GM18907 (cell line): ENCODE measurements around the gene LRRFIP2.
"Not testable (repeated sequence)": the region's sequence is repeated elsewhere in the genome, so short reads cannot be mapped to it uniquely, and the experiment has no call there.

Experiments
- ATAC-seq: cut with Tn5 transposase; IDR thresholded peaks from one replicate; pipeline ENCODE4 v1.9.1; 2021; ENCODE audit warnings: mild to moderate bottlenecking, moderate library complexity; ENCODE audit not compliant: unreplicated experiment

Gene LRRFIP2

DNA sequence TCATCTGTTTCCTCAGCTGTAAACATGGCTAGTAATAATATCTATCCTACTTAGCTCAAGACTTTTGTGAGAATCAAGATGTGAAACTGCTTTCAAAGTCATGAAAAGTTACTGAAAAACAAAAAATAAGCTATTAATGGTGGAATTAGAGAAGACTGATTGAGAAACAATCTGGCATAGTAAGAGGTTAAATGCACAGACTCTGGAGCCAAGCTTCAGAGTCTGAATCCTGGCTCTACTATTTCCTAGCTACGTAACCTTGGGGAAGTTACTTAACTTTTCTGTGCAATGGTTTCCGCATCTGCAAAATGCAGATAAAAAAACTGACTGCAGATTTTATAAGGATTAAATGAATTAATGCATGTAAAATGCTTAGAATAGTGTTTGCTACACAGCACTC is 28.8 kb downstream of the LRRFIP2 start:
- ATAC-seq = no peak

DNA sequence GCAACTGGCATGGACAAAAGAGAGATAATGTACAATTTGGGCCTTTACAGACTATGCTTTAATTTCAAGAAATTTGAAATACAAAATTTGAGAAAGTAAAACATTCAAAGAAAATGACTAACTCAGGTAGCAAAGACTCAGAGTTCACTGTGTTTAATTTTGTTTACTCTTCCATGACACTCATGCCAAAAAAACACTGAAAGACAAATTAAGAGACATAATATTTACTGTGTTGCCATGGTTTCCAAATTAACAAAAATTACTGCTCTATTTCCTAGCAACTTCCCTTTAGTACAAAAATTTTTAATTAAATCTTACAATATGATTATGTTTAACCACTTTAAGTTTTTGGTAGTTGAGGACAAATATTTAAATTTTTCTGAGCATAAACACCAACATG is 29.6 kb downstream of the LRRFIP2 start:
- ATAC-seq = no peak

DNA sequence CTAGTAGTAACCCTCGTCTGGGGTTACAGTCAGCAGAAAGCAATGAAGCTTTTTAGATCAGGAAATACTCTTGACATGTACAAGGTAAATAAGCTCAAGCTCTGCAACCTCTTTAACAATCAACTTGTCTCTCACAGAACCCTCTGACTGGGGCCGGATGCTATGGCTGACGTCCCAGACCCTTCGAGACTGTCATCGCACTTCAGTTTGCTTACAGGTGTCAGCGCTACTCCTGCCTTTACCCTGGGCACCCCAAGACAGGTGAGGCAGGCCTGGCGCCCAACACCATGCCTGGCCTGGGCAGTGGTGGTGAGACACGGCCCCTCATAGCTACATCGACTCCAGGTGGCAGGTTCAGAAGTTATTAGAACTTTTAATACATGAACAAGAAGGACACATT is 30.6 kb downstream of the LRRFIP2 start:
- ATAC-seq = no peak

DNA sequence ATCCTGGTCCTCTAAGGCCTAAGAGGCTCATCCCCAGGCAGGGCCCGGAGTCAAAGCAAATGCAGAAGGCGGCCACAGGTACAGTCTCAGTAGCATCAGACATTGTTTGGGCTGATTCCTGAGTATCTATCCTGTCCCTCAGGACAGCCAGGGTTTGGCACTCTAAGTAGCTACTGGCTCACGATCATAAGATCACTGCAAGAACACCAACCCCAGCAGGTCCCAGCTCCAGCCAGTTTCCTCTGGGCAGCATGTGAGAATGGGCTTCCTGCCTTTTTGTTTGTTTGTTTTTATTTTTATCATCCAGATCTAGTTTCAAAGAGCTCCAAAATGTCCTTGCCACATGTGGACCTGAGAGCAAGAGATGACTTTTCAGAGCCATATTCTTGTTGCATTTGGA is 32.7 kb downstream of the LRRFIP2 start:
- no peak for ATAC-seq

DNA sequence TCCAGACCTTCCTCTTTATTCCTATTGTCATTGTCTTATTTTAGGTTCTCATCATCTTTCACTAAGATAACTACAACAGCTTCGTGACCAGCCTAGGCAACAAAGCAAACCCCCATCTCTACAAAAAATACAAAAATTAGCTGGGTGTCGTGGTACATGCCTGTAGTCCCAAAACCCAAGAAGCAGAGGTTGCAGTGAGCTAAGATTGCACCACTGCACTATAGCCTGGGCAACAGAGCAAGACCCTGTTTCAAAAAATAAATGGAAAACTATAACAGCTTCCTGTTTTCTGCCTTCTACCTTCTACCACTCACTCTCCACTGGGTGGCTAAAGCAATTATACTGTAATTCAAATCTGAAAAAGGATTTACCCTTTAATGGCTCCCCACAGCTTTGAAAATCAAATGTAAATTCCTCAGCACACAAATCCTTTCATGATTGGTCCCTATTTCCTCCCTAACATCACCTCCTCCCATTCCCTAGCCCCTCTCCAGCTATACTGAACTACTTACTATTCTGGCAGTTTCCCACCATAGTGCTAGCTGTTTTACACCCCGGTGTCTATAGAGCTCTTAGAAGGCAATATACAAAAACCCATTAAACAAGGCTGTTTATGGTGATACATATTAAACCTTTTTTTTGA is 33.4 kb downstream of the LRRFIP2 start:
- ATAC-seq = no peak

DNA sequence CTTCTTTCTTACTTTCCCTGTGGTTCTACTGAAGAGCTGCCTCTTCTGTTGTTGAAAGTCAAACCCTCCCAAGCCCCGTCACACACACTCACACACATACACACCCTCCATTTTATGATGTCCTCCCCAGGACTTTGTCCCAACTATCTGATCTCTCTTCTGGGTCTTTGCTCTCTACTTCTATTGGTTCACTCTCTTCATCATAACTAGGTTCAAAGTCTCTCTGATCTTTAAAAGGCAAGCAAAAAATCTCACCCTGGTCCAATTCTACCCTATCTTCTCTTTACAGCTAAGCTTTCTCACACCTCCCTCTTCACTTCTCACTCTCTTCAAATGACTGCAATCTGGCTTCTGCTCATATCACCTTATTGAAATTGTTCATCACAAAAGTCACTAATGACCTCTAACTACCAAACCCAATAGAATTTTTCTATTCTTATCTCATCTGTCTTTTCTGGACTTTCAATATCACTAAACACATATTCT is 34.8 kb downstream of the LRRFIP2 start:
- peak; percentile 61 for ATAC-seq

DNA sequence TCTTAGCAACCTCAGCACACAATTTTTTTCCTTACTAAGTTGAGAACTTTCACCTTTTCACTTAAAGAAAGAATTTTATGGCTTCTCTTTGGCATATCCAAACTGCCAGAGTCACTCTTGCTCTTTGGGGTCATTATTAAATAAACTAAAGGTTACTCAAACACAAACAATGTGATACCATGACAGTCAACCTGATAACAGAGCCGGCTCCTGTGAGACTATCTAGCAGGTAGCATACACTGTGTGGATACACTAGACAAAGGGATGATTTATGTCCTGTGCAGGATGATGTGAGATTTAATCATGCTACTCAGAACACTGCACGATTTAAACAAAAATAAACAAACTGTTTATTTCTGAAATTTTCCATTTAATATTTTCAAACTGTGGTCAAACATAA is 35.6 kb downstream of the LRRFIP2 start:
- no peak for ATAC-seq

DNA sequence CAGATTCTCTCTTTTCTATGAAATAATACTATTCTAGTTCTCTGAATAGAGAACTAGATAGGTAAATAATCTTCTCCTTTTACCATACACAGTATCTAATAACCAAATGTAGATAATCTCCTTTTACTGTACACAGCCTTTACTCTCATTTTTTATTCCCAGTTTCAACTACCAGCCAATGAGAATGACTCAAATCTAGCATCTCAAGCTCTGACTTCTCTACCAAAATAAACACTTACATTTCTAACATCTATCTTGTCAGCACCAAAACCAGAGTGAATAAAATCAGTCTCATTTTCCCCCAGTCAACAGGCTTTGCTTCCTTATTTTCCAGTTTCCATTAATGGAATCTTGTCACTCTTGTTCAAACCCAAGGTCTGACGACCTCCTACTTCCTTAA is 36.9 kb downstream of the LRRFIP2 start:
- no peak for ATAC-seq

DNA sequence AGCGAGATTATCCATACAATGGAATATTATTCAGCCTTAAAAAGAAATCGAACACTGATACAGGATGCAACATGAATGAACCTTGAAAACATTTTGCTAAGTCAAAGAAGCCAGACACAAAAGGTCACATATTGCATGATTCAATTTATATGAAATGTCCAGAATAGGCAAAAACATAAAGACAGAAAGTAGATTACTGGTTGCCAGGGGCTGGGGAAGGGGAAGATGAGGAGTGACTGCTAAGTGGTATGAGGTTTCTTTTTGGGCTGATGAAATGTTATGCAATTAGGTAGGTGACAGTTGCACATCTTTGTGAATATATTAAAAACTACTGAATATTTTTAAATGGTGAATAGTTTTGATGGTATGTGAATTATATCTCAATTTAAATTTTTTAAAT is 38.3 kb downstream of the LRRFIP2 start:
- ATAC-seq = no peak

DNA sequence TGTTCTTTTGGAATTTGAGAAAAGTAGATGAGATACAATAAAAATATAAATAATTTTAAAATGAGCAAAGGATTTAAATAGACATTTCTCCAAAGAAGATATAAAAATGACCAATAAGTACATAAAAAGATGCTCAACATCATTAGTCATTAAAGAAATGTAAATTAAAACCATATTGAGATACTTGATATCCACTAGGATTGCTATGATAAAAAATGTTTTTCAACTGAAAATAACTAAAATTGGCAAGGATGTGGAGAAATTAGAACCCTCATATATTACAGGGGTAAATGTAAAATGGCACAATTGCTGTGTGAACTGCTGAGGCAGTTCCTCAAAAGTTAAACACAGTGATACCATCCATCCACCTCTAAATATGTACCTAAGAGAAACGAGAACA is 38.8 kb downstream of the LRRFIP2 start:
- no peak for ATAC-seq

DNA sequence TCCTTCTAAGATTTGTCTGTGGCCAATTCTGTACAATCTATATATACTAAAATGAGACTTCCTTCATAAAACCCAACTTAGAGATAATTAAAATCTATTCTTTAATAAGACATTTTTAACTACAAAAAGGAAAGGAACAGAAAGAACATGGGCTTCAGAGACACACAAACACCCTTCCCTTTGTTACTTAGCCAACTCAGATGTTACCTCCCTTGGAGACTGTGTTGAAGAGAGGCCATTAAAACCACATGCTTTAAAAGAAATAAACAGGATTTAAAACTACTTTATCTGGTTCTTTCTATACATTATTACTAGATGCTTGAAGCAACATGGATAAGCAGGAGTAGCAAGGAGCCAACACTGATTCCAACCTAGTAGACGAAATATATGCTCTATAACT is 42.0 kb downstream of the LRRFIP2 start:
- no peak for ATAC-seq

DNA sequence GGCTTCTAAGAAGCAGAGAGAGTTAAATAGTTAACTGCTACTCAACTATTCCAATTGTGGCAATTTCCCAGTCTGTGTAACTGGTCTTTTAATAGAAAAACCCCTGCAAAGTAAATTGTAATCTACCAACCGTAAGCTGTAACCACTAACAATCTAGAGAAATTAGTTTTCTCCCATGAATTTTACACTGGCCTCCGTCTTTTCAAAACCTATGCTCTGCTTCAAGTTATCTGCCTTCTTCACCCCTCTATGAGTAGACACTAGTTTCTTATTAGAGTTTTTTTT is 42.6 kb downstream of the LRRFIP2 start:
- ATAC-seq = no peak

DNA sequence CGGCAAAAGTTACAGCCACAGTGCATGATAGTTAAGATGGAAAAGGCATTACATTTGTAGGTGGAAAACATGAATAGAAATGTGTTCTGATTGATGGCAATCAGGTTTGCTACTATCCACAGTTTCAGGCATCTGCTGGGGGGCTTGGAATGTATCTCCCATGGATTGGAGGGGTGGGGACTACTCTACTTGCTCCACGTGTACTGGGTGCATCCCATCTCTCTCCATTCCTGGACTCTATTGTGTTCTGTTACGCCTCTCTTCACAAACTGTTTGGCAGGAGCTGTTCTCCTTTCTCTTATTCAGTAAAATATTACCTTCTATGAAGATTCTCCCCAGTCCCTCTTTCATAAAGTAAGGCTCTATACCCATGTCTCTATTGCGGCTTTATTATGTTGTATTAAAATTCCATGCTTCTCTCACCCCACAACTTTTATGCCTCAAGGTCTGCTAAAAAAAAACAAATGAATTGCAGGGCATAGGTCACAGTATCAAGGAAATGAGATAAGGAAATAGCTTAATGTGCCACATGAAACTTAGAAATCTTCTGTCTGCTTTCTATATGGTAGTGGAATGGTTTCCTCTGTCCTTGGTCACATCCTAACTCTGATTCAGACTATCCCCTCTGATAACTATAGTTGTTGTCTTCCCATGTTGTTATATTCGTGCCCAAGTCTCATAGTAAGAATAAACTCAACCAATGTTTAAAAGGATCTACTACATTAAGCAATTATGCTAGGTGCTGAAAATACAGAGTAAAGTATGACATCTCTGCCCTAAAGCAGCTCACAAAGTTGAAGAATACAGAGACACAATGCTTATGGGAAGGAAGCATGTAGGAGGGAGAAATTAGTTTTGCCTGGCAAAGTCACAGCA is 43.2 kb downstream of the LRRFIP2 start:
- ATAC-seq = no peak

DNA sequence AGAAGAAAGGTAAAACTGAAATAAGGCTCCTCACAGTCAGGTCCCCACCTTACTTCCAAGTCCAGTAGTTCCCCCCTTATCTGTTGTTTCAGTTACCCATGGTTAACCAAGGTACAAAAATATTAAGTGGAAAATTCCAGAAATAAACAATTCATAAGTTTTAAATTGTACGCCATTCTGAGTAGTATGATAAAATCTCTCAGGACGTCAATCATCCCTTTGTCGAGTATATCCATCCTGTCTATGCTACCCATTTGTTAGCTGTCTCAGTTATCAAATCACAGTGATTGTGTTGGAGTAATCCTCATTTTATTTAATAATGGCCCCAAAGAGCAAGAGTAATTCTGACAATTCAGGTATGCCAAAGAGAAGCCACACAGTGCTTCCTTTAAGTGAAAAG is 43.9 kb downstream of the LRRFIP2 start:
- no peak for ATAC-seq

DNA sequence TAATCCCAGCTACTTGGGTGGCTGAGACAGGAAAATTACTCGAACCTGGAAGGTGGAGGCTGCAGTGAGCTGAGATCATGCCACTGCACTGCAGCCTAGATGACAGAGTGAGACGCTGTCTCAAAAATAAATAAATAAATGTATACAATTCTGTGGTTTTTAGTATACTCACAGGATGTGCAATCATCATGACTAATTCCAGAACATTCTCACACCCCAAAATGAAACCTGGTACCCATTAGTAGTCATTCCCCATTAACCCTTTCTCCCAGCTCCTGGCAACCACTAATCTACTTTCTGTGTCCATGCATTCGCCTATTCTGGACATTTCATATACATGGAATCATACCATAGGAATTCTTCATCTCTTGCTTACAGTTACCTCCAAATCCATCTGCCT is 44.5 kb downstream of the LRRFIP2 start:
- peak; percentile 60 for ATAC-seq

DNA sequence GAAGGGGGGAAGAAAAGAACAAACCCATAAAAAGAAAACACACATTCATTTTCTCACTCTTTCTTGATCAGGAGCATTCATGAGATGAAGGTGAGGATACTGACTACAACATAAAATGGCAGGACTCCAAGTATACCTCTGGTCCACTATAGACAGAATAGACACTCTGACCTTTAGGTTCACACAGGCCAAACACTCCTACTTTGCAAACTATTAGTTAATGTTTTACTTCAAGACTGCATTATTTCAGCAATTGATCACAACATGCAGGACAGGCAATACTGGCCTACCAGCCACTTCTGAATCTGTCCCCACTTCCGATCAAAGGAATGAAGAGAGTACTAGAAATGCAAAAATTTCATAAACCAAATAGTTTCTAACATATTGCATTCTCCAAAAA is 47.0 kb downstream of the LRRFIP2 start:
- no peak for ATAC-seq

DNA sequence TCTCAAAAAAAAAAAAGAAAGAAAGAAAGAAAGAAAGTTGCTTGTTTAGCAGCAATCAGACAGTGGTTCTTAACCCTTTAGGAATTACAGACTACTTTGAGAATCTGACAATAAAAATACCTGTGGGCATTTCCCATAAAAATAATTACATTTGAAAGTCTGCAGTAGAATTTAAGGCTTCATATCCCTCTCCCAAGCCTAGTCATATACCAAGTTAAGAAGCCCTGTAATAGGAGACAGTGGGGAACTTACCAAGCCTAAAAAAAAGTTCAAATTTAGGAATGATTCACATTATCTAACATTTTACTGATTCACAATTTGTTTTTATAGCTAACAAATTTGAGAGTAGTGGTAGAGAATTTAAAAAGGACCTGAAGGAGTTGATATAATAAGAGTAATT is 47.5 kb downstream of the LRRFIP2 start:
- ATAC-seq = no peak

DNA sequence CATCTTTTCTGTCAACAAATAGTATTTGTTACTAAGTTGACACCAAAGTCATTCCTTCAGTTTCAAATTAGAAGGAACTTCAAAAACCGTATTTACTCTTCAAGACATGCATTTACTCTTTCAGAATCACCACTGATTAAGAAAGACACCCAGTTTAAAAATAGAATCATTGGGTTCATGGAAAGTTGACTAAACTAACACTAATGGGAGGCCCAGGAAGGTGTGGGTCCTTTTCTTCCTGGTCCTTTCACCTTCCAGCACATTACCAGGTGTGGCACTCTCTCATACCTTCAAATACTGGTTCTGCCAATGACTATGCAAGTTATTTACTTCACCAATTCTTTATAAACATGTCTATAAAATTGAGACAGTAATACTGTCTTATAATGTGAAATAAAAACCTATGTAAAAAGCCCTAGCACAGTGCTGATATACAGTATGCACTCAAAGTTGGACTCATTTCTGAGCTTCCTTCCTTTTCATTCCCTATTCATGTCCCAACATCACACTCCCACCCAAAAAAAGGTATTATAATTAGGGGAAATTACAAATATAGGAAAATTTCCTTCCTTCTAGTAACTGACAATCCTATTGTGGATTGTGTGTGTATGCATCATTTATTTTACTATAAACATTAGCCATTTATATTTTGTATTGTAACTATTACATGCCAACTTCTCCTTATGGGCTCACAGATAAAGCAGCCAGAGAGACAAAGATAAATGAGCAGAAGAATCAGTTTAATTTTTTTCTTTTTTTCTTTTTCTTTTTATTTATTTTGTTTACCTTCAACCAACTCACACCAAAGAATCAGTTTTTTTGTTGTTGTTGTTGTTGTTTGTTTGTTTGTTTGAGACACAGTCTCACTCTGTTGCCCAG is 48.9 kb downstream of the LRRFIP2 start:
- no peak for ATAC-seq

DNA sequence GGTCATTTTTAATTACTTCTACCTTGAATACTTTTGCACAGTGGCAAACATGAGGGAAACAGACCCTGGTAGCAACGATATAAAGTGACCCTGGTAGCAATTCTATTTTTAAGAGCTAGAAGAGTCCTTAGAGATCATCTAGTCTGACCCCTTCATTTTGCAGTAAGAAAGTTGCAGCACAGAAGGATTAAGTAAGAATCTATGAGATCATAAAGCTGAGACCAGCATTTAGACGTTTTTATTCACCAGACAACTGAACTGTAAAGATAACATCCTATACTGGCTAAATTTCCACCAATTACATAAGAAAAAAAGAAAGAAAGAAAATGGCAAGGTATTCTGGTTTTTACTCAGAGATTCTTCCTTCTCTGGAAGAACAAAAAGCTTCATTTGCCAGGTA is 49.9 kb downstream of the LRRFIP2 start:
- no peak for ATAC-seq

DNA sequence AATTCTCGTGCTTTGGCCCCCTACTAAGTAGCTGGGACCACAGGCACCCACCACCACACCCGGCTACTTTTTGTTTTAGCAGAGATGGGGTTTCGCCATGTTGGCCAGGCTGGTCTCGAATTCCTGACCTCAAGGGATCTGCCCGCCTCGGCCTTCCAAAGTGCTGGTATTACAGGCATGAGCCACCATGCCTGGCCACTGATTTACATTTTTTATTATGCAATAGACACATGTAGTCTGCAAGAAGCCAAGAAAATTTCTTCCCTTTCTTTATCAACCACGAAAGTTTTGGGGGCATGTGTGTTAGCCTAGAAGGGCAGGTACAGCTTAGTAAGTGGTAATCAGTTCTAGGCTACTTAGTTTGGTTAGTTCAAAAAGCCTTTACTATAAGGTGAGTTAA is 51.1 kb downstream of the LRRFIP2 start:
- ATAC-seq = no peak

DNA sequence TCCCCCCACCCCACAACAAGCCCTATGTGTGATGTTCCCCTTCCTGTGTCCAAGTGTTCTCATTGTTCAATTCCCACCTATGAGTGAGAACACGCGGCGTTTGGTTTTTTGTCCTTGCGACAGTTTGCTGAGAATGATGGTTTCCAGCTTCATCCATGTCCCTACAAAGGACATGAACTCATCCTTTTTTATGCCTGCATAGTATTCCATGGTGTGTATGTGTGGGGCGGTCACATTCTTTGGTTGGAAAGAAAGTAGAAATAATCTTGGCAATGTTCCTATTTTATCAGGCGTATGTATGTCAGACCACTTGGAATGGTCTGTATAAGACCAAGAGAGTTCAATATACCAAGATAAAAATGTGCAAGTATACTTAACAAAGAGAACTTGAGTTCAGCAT is 52.3 kb downstream of the LRRFIP2 start:
- not testable (repeated sequence) for ATAC-seq

DNA sequence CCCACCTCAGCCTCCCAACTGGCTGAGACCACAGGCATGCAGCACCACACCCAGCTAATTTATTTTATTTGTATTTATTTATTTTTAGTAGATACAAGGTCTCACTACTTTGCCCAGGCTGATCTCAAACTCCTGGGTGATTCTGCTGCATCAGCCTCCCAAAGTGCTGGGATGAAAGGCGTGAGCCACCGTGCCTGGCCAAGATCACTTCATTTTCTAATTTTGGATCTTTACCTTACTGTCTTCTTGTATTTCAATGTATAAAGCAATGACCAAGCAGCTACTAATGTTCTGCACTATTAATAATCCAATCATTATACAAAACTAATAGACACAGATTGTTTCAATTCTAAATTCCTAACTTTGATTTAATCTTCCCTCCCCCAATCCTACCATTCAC is 56.2 kb downstream of the LRRFIP2 start:
- no peak for ATAC-seq
